Ishikawa (cell line): ENCODE data around the gene GLI3.

Experiments used
- CEBPB ChIP-seq: IDR thresholded peaks from 2 replicates; pipeline ENCODE4 v1.6.1; 2012
- CREB1 ChIP-seq: IDR thresholded peaks from 2 replicates; pipeline ENCODE4 v1.6.1; 2012; ENCODE audit warnings: low read depth
- EP300 ChIP-seq: IDR thresholded peaks from 2 replicates; pipeline ENCODE4 v1.6.1; 2012; ENCODE audit warnings: borderline replicate concordance
- FOXM1 ChIP-seq: IDR thresholded peaks from 2 replicates; pipeline ENCODE4 v1.6.1; 2012; ENCODE audit warnings: low read depth, borderline replicate concordance
- NFIC ChIP-seq: IDR thresholded peaks from 2 replicates; pipeline ENCODE4 v1.6.1; 2012
- RAD21 ChIP-seq: IDR thresholded peaks from 2 replicates; pipeline ENCODE4 v1.6.1; 2012; ENCODE audit warnings: low read depth
- TAF1 ChIP-seq: IDR thresholded peaks from 2 replicates; pipeline ENCODE4 v1.6.1; 2012; ENCODE audit warnings: low read depth, mild to moderate bottlenecking
- TCF12 ChIP-seq: IDR thresholded peaks from 2 replicates; pipeline ENCODE4 v1.6.1; 2012; ENCODE audit warnings: low read depth
- YY1 ChIP-seq: IDR thresholded peaks from 2 replicates; pipeline ENCODE4 v1.6.1; 2012; ENCODE audit warnings: low read depth
- TF ChIP-seq, protein P1 (sequence below): IDR thresholded peaks from 2 replicates; pipeline ENCODE4 v1.6.1; 2012
- TF ChIP-seq, protein P2 (sequence below): IDR thresholded peaks from 2 replicates; pipeline ENCODE4 v1.6.1; 2012
- TF ChIP-seq, protein P3 (sequence below): IDR thresholded peaks from 2 replicates; pipeline ENCODE4 v1.6.1; 2012; ENCODE audit warnings: low read depth, mild to moderate bottlenecking

DNA sequence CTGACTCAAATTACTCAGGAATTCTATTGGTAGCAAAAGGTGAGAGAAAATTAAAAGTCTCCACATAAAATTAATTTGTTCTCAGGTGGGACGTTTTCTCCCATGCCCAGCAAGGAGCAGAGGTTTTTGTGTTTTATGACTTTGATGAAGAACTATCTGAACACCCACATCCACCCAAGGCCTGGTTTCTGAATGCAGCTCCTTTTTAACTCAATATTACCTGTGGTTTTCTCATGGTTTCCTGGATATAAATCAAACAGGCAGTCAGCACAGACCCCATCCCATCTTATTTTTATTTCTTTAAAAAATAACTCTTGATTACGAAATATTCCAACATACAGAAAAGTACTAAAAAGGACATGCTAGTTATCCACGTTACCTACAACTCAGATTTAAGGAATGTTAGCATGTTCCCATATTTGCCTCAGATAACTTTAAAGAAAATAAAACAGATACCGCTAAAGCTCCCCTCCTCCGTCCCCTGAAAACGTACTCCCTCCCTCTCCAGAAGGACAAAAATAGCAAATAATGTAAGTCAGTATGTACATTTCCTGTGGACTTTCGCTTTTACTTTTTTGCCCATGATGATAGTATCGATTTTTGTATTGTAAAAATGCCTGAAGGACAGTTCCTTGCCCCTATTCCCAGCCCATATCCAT, 43.4 kb downstream of the GLI3 start:
- TF ChIP-seq CREB1 (no peak), CEBPB (no peak), TAF1 (no peak), RAD21 (no peak), TCF12 (no peak), EP300 (no peak), NFIC (no peak), YY1 (no peak), FOXM1 (no peak)
- TF ChIP-seq, protein P1, sequence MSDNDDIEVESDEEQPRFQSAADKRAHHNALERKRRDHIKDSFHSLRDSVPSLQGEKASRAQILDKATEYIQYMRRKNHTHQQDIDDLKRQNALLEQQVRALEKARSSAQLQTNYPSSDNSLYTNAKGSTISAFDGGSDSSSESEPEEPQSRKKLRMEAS: no peak
- TF ChIP-seq, protein P2, sequence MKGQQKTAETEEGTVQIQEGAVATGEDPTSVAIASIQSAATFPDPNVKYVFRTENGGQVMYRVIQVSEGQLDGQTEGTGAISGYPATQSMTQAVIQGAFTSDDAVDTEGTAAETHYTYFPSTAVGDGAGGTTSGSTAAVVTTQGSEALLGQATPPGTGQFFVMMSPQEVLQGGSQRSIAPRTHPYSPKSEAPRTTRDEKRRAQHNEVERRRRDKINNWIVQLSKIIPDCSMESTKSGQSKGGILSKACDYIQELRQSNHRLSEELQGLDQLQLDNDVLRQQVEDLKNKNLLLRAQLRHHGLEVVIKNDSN: no peak
- TF ChIP-seq, protein P3, sequence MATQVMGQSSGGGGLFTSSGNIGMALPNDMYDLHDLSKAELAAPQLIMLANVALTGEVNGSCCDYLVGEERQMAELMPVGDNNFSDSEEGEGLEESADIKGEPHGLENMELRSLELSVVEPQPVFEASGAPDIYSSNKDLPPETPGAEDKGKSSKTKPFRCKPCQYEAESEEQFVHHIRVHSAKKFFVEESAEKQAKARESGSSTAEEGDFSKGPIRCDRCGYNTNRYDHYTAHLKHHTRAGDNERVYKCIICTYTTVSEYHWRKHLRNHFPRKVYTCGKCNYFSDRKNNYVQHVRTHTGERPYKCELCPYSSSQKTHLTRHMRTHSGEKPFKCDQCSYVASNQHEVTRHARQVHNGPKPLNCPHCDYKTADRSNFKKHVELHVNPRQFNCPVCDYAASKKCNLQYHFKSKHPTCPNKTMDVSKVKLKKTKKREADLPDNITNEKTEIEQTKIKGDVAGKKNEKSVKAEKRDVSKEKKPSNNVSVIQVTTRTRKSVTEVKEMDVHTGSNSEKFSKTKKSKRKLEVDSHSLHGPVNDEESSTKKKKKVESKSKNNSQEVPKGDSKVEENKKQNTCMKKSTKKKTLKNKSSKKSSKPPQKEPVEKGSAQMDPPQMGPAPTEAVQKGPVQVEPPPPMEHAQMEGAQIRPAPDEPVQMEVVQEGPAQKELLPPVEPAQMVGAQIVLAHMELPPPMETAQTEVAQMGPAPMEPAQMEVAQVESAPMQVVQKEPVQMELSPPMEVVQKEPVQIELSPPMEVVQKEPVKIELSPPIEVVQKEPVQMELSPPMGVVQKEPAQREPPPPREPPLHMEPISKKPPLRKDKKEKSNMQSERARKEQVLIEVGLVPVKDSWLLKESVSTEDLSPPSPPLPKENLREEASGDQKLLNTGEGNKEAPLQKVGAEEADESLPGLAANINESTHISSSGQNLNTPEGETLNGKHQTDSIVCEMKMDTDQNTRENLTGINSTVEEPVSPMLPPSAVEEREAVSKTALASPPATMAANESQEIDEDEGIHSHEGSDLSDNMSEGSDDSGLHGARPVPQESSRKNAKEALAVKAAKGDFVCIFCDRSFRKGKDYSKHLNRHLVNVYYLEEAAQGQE: no peak
